Measurements from ENCODE around the gene MNX1.

MNX1 gene

DNA sequence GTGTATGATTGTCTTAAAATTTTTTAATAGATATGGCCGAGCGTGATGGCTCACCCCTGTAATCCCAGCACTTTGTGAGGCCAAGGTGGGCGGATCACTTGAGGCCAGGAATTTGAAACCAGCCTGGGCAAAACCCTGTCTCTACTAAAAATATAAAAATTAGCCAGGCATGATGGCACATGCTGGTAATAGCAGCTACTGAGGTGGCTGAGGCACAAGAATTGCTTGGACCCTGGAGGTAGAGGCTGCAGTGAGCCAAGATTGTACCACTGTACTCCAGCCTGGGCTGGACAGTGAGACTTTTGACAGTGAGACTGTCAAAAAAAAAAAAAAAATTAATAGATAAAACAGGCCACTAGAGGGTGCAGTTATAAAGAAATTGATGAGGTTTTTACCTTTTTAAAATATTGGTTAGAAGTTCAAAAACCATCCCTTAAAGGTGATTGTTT, 40.5 kb downstream of the MNX1 start:
- DNase-seq (ENCODE audit: low spot score) = peak; percentile 21

DNA sequence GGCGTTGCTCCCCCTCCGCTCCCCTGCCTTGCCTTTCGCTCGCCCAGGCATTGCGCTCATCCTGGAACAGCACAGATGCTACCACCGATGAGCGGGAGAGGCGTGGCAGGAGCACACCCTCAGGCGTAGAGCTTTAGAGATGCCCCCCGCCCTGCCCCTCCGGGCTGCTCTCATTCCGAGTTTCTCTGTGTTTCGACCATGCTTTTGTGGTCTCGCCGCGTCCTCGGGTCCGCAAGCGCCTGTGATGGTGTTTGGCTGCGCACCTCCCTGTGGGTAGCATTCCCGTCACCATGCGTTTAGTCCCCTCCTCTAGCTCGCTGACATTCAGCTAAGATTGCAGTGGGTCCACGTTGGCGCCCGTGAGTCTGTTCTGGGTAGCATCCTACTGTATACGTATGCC, 42.3 kb downstream of the MNX1 start:
- DNase-seq (ENCODE audit: low spot score) = no peak

DNA sequence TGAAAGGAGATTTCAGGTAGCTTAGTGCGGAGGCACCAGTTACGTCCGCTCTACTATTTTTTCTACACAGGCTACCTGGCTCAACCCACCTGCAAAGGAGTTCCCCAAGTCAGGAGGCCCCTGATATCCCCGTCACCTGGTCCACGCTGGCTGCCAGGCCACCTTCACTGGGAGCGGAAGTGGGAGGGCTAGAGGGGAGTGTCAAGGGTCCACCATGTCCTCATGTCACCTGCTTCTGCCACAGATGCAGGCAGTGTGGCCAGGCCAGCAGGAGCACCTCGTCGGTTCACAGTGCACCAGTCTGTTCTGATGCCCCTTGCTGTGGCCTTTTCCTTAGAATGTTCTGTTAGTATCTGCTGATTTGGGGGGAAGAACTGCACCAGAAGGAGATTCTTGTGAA, 44.1 kb downstream of the MNX1 start:
- no peak for DNase-seq (ENCODE audit: low spot score)

DNA sequence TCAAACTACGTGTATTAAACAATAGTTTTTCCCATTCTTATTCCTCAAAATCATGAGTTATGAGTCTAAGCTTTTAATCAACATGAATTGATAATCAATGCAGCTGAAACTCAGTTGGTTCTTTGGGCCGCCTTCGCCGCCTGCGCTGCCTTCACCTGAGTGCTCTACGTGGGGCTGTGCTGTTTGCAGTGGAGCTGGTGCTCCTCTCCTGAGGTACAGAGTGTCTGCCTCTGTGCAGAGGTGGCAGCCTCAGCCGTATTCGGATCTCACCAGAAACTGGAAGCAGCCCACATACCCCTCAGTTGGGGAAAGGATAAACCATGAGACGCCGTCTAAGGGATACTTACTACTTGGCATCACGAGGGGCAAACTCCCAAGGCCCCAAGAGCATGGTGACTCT, 45.5 kb downstream of the MNX1 start:
- no peak for DNase-seq (ENCODE audit: low spot score)

DNA sequence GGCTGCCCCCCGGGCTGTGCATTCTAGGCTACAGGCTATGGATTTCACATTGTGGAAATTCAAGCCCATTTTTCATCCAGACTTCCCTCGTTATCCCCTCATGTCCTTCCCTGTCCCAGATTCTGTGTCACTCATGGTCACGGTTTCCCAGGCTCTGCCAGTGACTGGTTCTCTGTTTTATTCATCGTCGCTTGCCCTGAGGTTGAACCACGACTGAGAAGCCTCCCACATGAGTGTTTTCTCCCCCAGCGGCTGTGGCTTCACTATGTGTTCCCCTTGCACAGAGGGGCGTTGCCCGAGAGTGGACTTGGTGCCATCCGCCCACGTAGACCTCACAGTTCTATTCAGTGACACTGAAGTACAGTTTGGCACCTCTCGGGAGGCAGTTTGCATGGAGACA, 47.0 kb downstream of the MNX1 start:
- no peak for DNase-seq (ENCODE audit: low spot score)

DNA sequence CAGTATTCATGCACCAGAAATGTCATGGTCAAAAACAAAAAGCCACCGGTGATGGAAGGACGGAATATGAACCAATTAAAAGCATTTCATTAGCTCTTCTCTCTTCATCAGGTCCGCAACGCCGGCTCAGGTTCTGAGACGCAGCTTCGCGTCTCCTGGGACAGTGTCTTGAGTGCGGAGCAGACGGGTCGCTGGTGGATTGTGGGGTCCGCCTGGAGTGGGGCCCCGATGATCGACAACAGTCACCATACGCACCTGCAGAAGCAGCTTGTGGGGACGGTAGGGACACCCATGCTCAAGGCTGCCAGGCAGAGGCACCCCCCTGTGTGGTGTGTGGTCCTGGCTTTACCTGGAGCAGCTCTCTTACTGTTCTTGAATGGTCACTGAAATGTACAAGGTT, 47.6 kb downstream of the MNX1 start:
- no peak for DNase-seq (ENCODE audit: low spot score)

DNA sequence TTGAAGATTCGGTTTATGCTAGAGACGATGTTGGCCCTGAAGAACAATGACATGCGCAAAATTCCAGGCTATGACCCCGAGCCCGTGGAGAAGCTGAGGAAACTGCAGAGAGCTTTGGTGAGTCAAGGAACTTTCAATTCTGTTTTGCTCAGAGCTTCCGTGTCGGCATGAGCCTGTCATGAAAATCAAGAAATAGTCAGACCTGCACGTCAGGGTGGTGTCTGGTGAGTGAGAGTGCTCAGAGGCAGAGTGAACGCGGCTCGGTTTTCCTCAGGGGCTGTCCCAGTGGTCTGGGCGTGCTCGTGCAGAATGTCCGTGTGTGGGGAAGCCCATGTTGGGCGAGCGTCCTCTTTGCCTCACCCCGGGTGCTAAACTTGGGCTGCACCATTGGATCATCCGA, 48.3 kb downstream of the MNX1 start:
- DNase-seq (ENCODE audit: low spot score) = no peak

DNA sequence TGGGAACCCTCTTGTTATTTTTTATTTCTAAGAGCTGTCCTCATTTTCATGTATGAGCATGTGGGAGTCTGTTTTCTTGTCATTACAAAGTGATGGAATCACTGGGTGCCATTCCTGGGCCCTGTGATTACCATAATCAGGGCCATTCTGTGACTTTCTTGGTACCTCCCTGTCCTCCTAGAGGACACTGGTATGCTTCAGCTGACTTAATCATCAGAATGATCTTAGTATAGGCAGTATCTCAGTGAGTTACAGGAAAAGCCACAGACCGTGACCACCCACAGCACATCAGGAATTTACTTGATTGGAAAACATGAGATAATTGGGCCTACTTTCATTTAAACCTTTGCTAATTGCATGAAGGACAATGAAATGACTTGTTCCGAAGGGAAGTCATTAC, 53.7 kb downstream of the MNX1 start:
- DNase-seq (ENCODE audit: low spot score) = no peak

DNA sequence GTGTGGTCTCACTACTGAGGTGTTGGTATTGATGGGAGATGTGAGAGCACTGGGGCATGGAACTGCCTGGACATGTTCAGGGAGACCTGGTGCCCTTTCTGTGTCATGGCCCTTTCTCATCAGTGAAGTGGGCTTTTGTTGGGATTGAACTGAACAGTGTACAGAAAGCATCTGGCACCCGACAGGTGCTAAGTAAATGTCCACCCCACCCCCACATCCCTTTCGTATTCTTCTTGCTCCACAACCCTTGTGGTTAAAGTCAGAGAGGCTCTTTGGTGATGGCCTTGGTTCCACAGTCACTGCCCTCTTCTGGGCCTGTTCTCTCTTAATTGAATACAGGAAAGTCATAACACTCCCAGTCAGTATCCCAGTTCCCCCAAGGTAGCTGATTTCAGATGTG, 55.5 kb downstream of the MNX1 start:
- no peak for DNase-seq (ENCODE audit: low spot score)
